Heart right ventricle (tissue), 16 donors: ENCODE results near the gene ALKBH1. TPM values are rescaled to one million over a fixed set of nuclear protein-coding genes. Genes with fewer than 3 reads are reported as not detected.
"Not testable (repeated sequence)": the region's sequence is repeated elsewhere in the genome, so short reads cannot be mapped to it uniquely, and the experiment has no call there.

Source experiments
- ATAC-seq, 8 donors: fragments of 200-7000 bp; cut with Tn5 transposase; one replicate each; pipeline ENCODE4 v1.9.1; 2020; ENCODE audit warnings: mild to moderate bottlenecking in 8 of 8, moderate library complexity in 8 of 8, moderate number of reproducible peaks in 1 of 8
- DNase-seq, 2 donors: peaks; one replicate each; pipeline ENCODE4 v3.0.0-alpha.2; 2020
- H3K27ac ChIP-seq, 10 donors: fragments of 200-600 bp; sonication (generic) in 2 of 10; one replicate each; pipeline versions ENCODE4 v1.5.0 to v1.8.0; 2020 to 2022; ENCODE audit warnings: mild to moderate bottlenecking in 3 of 10
- H3K27me3 ChIP-seq, 7 donors: fragments of 200-600 bp; one replicate each; pipeline ENCODE4 v1.8.0; 2021 to 2022; ENCODE audit warnings: mild to moderate bottlenecking in 2 of 7
- H3K36me3 ChIP-seq, 9 donors: fragments of 200-600 bp; sonication (generic) in 1 of 9; one replicate each; pipeline versions ENCODE4 v1.5.0 to v1.8.0; 2020 to 2022; ENCODE audit warnings: mild to moderate bottlenecking in 2 of 9
- H3K4me1 ChIP-seq, 9 donors: fragments of 200-600 bp; sonication (generic) in 1 of 9; one replicate each; pipeline versions ENCODE4 v1.5.0 to v1.8.0; 2020 to 2022; ENCODE audit warnings: mild to moderate bottlenecking in 4 of 9
- H3K4me3 ChIP-seq, 10 donors: fragments of 200-600 bp; sonication (generic) in 2 of 10; one replicate each; pipeline versions ENCODE4 v1.5.0 to v1.8.0; 2020 to 2022; ENCODE audit warnings: mild to moderate bottlenecking in 7 of 10, moderate library complexity in 2 of 10
- H3K9me3 ChIP-seq, 11 donors: fragments of 200-600 bp in 10 of 11; sonication (generic) in 2 of 11; one replicate each; pipeline versions ENCODE4 v1.5.0 to v1.8.0; 2013 to 2022; ENCODE audit warnings: mild to moderate bottlenecking in 2 of 11, control low read depth in 1 of 11, moderate library complexity in 1 of 11
- CTCF ChIP-seq, 9 donors: fragments of 200-600 bp; sonication (generic) in 2 of 9; IDR thresholded peaks; one replicate each; pipeline versions ENCODE4 v1.5.0 to v1.8.0; 2021 to 2022; ENCODE audit warnings: antibody characterized with exemption in 9 of 9, mild to moderate bottlenecking in 5 of 9, moderate library complexity in 1 of 9
- WGBS, 2 donors: extraction: QIAGEN DNeasy Blood & Tissue Kit; methylation state at CpG; one replicate each; pipeline ENCODE4 v1.1.7; 2013; ENCODE audit warnings: inconsistent platforms in 1 of 2; 5-methylcytosine and 5-hydroxymethylcytosine counted together
- intact Hi-C, 10 donors: fragments of 100-400 bp; cut with DNase I; formaldehyde crosslinking; loops; one replicate each; pipeline versions ENCODE4 v1.11.1 to v1.14.2; 2022
- polyA plus RNA-seq, 2 donors: library from polyadenylated mRNA; stranded (reverse); fragments of 200-250 nt; gene quantifications; one replicate each; pipeline ENCODE4 v1.2.3, GENCODE V29; 2013
- total RNA-seq, 10 donors: library from RNA; stranded (reverse); fragmentation: NEBNext Ultra II Directional in 3 of 10; extraction: Animal tissue kit (Norgen Biotek cat#: 25700) in 3 of 10; gene quantifications; one replicate each; pipeline versions ENCODE4 v1.2.1 to v1.2.4, GENCODE V29; 2021 to 2023
- donor health status: Arrhythmogenic right ventricular cardiomyopathy.
- donor health status: ischemic (EF 13 %, LVEDD 7.1; RV severe dilation, severe dysfunction).
- donor health status: healthy with polysubstance abuse.
- donor health status: DM: no; HTN: yes; CAD: no.
- donor health status: DM: no; HTN: no; CAD: no.
- donor health status: ischemic (EF 25% LVEDD 6.9; RV normal size, moderate dysfunction).
- donor health status: ischemic (EF 25% LVEDD 5.7; RV mildly dilated, moderate dysfunction).
- donor health status: healthy.
- donor health status: DM: yes; HTN: yes; CAD: no.
- donor health status: Ischemic cardiomyopathy.
- donor health status: ischemic (EF 35%, LVEDD 5.7; RV mildly dilated, moderate dysfunction).
- donor health status: nonischemic (EF 11% LVEDD 7.7; RV severe dilation, severe dysfunction).
- donor health status: DM: yes; HTN: yes; CAD: no.
- donor health status: PGD.
- donor health status: ischemic (EF 29% LVEDD 5.4; RV normal size, mild dysfunction).
- donor health status: nonischemic (EF 23%, LVEDD 6.1; RV moderate dilation, normal function).

Gene ALKBH1
- total and polyA plus RNA-seq, 12 donors: 3.9 to 12.9 (median 11.3) TPM

- Histone ChIP-seq H3K36me3 (peaks cover 0 to 73% (median 27%) of the 10 kb centered on the region in 9 donors), H3K4me3 (no peak overlapping the region), H3K9me3 (no peaks in the 10 kb centered on the region), H3K4me1 (peaks cover 0 to 3% (median 0%) of the 10 kb centered on the region in 9 donors), H3K27ac (no peak overlapping the region), H3K27me3 (no peaks in the 10 kb centered on the region)
- intact Hi-C loops: no loop called here
- ATAC-seq (no peak), DNase-seq (no peak)
- no peak for TF ChIP-seq CTCF (IDR thresholded peaks at IDR 0.05)
These were observed 34.6 kb downstream of the ALKBH1 start for GRCh38 chr14:77673193-77673592.

- no peak for TF ChIP-seq CTCF (IDR thresholded peaks at IDR 0.05)
- Histone ChIP-seq H3K9me3 (no peaks in the 10 kb centered on the region), H3K4me1 (peaks cover 0 to 16% (median 0%) of the 10 kb centered on the region in 9 donors), H3K36me3 (peaks cover 0 to 15% (median 4%) of the 10 kb centered on the region in 9 donors), H3K27me3 (no peaks in the 10 kb centered on the region), H3K4me3 (no peak overlapping the region), H3K27ac (peak overlapping the region in 1 of 10 donors; percentile 54)
- DNase-seq (no peak), ATAC-seq (no peak)
- intact Hi-C loops: no loop called here
These were observed 40.5 kb downstream of the ALKBH1 start for GRCh38 chr14:77667331-77667730.

GRCh38 chr14:77663293-77663692, 44.5 kb downstream of the ALKBH1 start:
- no peak overlapping the region for H3K4me3 ChIP-seq
- ATAC-seq: peak; percentile 67 to 94 (median 84)
- 57 to 59% methylated on average over 6 of the region's 6 CpGs for WGBS, 2 donors
- H3K4me1 ChIP-seq: peaks cover 0 to 33% (median 0%) of the 10 kb centered on the region in 9 donors
- peaks cover 0 to 6% (median 0%) of the 10 kb centered on the region in 7 donors for H3K27me3 ChIP-seq
- H3K9me3 ChIP-seq: no peaks in the 10 kb centered on the region
- DNase-seq: peak in 1 of 2 donors; percentile 15
- TF ChIP-seq CTCF (IDR thresholded peaks at IDR 0.05): no peak
- intact Hi-C loops: no loop called here
- no peaks in the 10 kb centered on the region for H3K36me3 ChIP-seq
- H3K27ac ChIP-seq: peak overlapping the region; percentile 30 to 82 (median 60)

GRCh38 chr14:77661562-77661961, 46.3 kb downstream of the ALKBH1 start:
- H3K27me3 ChIP-seq, H3K4me3 ChIP-seq, H3K27ac ChIP-seq, H3K9me3 ChIP-seq, intact Hi-C loops, DNase-seq, ATAC-seq, H3K36me3 ChIP-seq: not testable (repeated sequence)
- peaks cover 0 to 33% (median 0%) of the 10 kb centered on the region in 9 donors for H3K4me1 ChIP-seq
- 48 to 61% methylated on average over 8 to 9 of the region's 9 CpGs for whole genome bisulfite sequencing, 2 donors

- no peak for ATAC-seq
- H3K4me3 ChIP-seq: no peak overlapping the region
- no peak for TF ChIP-seq CTCF (IDR thresholded peaks at IDR 0.05)
- H3K27me3 ChIP-seq: peaks cover 0 to 6% (median 0%) of the 10 kb centered on the region in 7 donors
- 78 to 81% methylated on average over 7 of the region's 7 CpGs for WGBS, 2 donors
- H3K9me3 ChIP-seq: no peaks in the 10 kb centered on the region
- DNase-seq: no peak
- intact Hi-C loops: no loop called here
- peaks cover 0 to 38% (median 0%) of the 10 kb centered on the region in 9 donors for H3K4me1 ChIP-seq
- peak overlapping the region in 1 of 10 donors; percentile 79 for H3K27ac ChIP-seq
- no peaks in the 10 kb centered on the region for H3K36me3 ChIP-seq
These were observed 47.1 kb downstream of the ALKBH1 start for GRCh38 chr14:77660754-77661153.
